Measurements from ENCODE around the gene CPNE4.

CPNE4 gene

GRCh38 chr3:131795390-131796090, 239.3 kb downstream of the CPNE4 start:
- DNase-seq: no peak

- DNase-seq: peak; percentile 6
Measured at GRCh38 chr3:131794766-131795388, 239.9 kb downstream of the CPNE4 start.

GRCh38 chr3:131793870-131794269, 240.9 kb downstream of the CPNE4 start:
- no peak for DNase-seq

GRCh38 chr3:131789188-131789587, 245.6 kb downstream of the CPNE4 start:
- DNase-seq: no peak

GRCh38 chr3:131786386-131786785, 248.4 kb downstream of the CPNE4 start:
- no peak for DNase-seq

GRCh38 chr3:131782751-131783150, 252.1 kb downstream of the CPNE4 start:
- no peak for DNase-seq

GRCh38 chr3:131778526-131778925, 256.3 kb downstream of the CPNE4 start:
- no peak for DNase-seq

GRCh38 chr3:131775650-131776049, 259.2 kb downstream of the CPNE4 start:
- DNase-seq: no peak

GRCh38 chr3:131772269-131773026, 262.4 kb downstream of the CPNE4 start:
- no peak for DNase-seq

- no peak for DNase-seq
Measured at GRCh38 chr3:131762981-131763564, 271.7 kb downstream of the CPNE4 start.

GRCh38 chr3:131756405-131756804, 278.4 kb downstream of the CPNE4 start:
- DNase-seq: no peak

- DNase-seq: no peak
Measured at GRCh38 chr3:131755380-131755779, 279.4 kb downstream of the CPNE4 start.

GRCh38 chr3:131750256-131750655, 284.6 kb downstream of the CPNE4 start:
- no peak for DNase-seq

GRCh38 chr3:131749826-131750225, 285.0 kb downstream of the CPNE4 start:
- DNase-seq: no peak

GRCh38 chr3:131747466-131747865, 287.3 kb downstream of the CPNE4 start:
- no peak for DNase-seq

GRCh38 chr3:131744765-131745164, 290.0 kb downstream of the CPNE4 start:
- no peak for DNase-seq

GRCh38 chr3:131743126-131743525, 291.7 kb downstream of the CPNE4 start:
- DNase-seq: no peak

GRCh38 chr3:131739211-131739610, 295.6 kb downstream of the CPNE4 start:
- DNase-seq: no peak

- DNase-seq: no peak
Measured at GRCh38 chr3:131738095-131738494, 296.7 kb downstream of the CPNE4 start.

GRCh38 chr3:131735544-131735943, 299.3 kb downstream of the CPNE4 start:
- no peak for DNase-seq

- DNase-seq: no peak
Measured at GRCh38 chr3:131735116-131735515, 299.7 kb downstream of the CPNE4 start.

- no peak for DNase-seq
Measured at GRCh38 chr3:131733086-131733841, 301.6 kb downstream of the CPNE4 start.

- no peak for DNase-seq
Measured at GRCh38 chr3:131731709-131732108, 303.1 kb downstream of the CPNE4 start.
